ENCODE data around the gene TESK2. TPM values are rescaled to one million over a fixed set of nuclear protein-coding genes. Genes with fewer than 3 reads are reported as not detected.

The TESK2 gene
- total and polyA plus RNA-seq, 12 donors = 0.77 to 2.6 (median 1.3) TPM

GRCh38 chr1:45302505-45303150, 188.3 kb downstream of the TESK2 start:
- intact Hi-C loops (cut with DNase I) = loop anchor here in 9 of 10 donors (1.0 to 10.0 kb wide), 14 partner anchors 190 to 585 kb away; partner anchors contain the start of genes BEST4 (in 3 of the 9), KIF2C (in 3 of the 9), RNU5D-1 (in 3 of the 9) and TESK2 (in 3 of the 9)
- H3K27ac ChIP-seq = peak overlapping the region in 9 of 10 donors; percentile 74 to 96 (median 87)
- 88 to 89% methylated on average over 16 of the region's 16 CpGs for WGBS, 2 donors

GRCh38 chr1:45300669-45300997, 190.3 kb downstream of the TESK2 start:
- ATAC-seq (no peak), DNase-seq (no peak)
- no peaks in the 10 kb centered on the region for H3K9me3 ChIP-seq
- H3K4me3 ChIP-seq = no peak overlapping the region
- TF ChIP-seq CTCF (IDR thresholded peaks at IDR 0.05) = no peak
- H3K36me3 ChIP-seq = no peaks in the 10 kb centered on the region
- no peaks in the 10 kb centered on the region for H3K27me3 ChIP-seq
- intact Hi-C loops (cut with DNase I) = loop anchor here in 9 of 10 donors (1.0 to 10.0 kb wide), 14 partner anchors 192 to 583 kb away; partner anchors contain the start of genes BEST4 (in 3 of the 9), KIF2C (in 3 of the 9), TESK2 (in 3 of the 9) and RNU5D-1 (in 2 of the 9)
- peaks cover 0 to 16% (median 10%) of the 10 kb centered on the region in 9 donors for H3K4me1 ChIP-seq
- 58 to 59% methylated on average over 2 of the region's 2 CpGs for WGBS, 2 donors
- no peak overlapping the region for H3K27ac ChIP-seq

More at GRCh38 chr1:45302505-45303150, 188.3 kb downstream of the TESK2 start:
- Histone ChIP-seq H3K27me3 (no peaks in the 10 kb centered on the region), H3K36me3 (no peaks in the 10 kb centered on the region), H3K4me1 (peaks cover 0 to 17% (median 10%) of the 10 kb centered on the region in 9 donors), H3K9me3 (no peaks in the 10 kb centered on the region), H3K4me3 (peak overlapping the region in 9 of 10 donors; percentile 65 to 94 (median 83))
- no peak for DNase-seq
- ATAC-seq = no peak
- TF ChIP-seq CTCF (IDR thresholded peaks at IDR 0.05) = no peak

- no peak overlapping the region for H3K4me3 ChIP-seq
- H3K27ac ChIP-seq = no peak overlapping the region
- H3K27me3 ChIP-seq = no peaks in the 10 kb centered on the region
- peak; percentile 56 to 87 (median 80) for TF ChIP-seq CTCF (IDR thresholded peaks at IDR 0.05)
- H3K36me3 ChIP-seq = no peaks in the 10 kb centered on the region
- 8% methylated on average over 4 of the region's 4 CpGs for WGBS, 2 donors
- H3K9me3 ChIP-seq = no peaks in the 10 kb centered on the region
- ATAC-seq (no peak), DNase-seq (peak in 1 of 2 donors; percentile 34)
- peaks cover 0 to 16% (median 10%) of the 10 kb centered on the region in 9 donors for H3K4me1 ChIP-seq
- intact Hi-C loops (cut with DNase I) = loop anchor here in 9 of 10 donors (1.0 to 10.0 kb wide), 15 partner anchors 192 to 583 kb away; partner anchors contain the start of genes BEST4 (in 3 of the 9), KIF2C (in 3 of the 9), TESK2 (in 3 of the 9) and RNU5D-1 (in 2 of the 9)
These were observed 190.8 kb downstream of the TESK2 start for GRCh38 chr1:45299981-45300668.

- 72% methylated on average over 1 of the region's 1 CpG for WGBS, 2 donors
- Histone ChIP-seq H3K4me1 (peaks cover 0 to 10% (median 7%) of the 10 kb centered on the region in 9 donors), H3K27me3 (no peaks in the 10 kb centered on the region), H3K36me3 (no peaks in the 10 kb centered on the region), H3K27ac (no peak overlapping the region), H3K9me3 (no peaks in the 10 kb centered on the region), H3K4me3 (no peak overlapping the region)
- intact Hi-C loops (cut with DNase I) = loop anchor here in 1 of 10 donors (2.0 kb wide), 1 partner anchor 282 kb away; no protein-coding TSS in a partner anchor
- TF ChIP-seq CTCF (IDR thresholded peaks at IDR 0.05) = no peak
- DNase-seq (no peak), ATAC-seq (no peak)
These were observed 191.7 kb downstream of the TESK2 start for GRCh38 chr1:45299296-45299695.

Data from heart right ventricle (tissue), 16 donors.